ENCODE data around the gene ANKLE2. TPM values are rescaled to one million over a fixed set of nuclear protein-coding genes. Genes with fewer than 3 reads are reported as not detected.

Gene ANKLE2
- total and polyA plus RNA-seq, 10 of the 15 experiments (the other 5 are each of a cell fraction or from before 2014, with no cell fraction given) = 4.3 to 89.4 (median 53.0) TPM

DNA sequence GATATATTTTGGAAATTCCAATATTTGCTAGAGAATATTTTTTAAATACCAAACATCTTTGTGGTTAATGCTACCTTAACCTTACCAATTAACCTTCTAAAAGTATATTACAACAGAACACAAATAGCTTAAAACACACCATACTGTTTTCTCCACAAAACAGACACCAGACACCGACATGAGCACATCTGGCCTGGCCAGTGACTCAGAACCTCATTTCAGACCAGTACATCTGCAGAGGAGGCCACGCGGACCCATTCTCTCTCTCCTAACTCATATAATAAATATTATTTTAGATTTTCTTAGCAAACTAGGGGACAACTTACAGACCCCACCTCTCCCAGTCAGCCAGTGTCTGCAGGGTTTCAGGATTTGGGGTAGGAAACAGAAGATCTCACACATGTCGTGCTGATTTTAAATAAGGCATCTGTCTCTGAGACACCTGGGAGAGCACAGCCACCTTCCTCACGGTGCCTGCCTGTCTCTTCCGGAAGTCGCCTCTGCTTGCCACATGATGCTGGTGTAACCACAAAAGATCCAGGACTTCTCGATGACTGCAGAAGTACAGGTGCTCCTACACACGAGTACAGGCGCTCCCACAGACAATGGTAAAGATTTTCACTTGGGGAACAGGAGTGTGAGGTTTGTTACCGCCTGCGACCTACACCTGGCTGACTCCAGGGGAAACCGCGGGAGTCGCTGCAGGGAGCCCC is 9.7 kb upstream of the ANKLE2 start (continued):
- TF ChIP-seq ZNF622 (IDR thresholded peaks at IDR 0.05) (no peak), CREM (IDR thresholded peaks at IDR 0.05; ENCODE audit: low read depth) (peak; percentile 48; the same call in 1 of the 2 replicates), LARP7 (IDR thresholded peaks at IDR 0.05) (no peak), EZH2 (IDR thresholded peaks at IDR 0.05; ENCODE audit: borderline replicate concordance, control insufficient read depth, low read depth, low read length) (no peak), TAF1 (IDR thresholded peaks at IDR 0.05; ENCODE audit: borderline replicate concordance, low read depth, low read length) (no peak), CHD4 (IDR thresholded peaks at IDR 0.05) (no peak), GATAD2B (conservative IDR thresholded peaks at IDR 0.05; ENCODE audit: low read depth) (peak; percentile 36; the same call in 1 of the 2 replicates), RAD51 (IDR thresholded peaks at IDR 0.05) (peak; percentile 61; the same call in 1 of the 2 replicates), BCL11A (IDR thresholded peaks at IDR 0.05; ENCODE audit: low read depth, low read length) (peak; percentile 38; the same call in 1 of the 2 replicates), NR2C1 (IDR thresholded peaks at IDR 0.05) (no peak), BMI1 (IDR thresholded peaks at IDR 0.05; ENCODE audit: borderline replicate concordance) (no peak), RUNX3 (IDR thresholded peaks at IDR 0.05; ENCODE audit: low read length) (peak; percentile 95), BHLHE40 (IDR thresholded peaks at IDR 0.05; ENCODE audit: borderline replicate concordance in 1 of 2, low read depth in 2 of 2, low read length in 1 of 2) (peak in 1 of 2 experiments; percentile 24; a peak in 1 of 4 replicates), TCF12 (IDR thresholded peaks at IDR 0.05; ENCODE audit: low read depth, low read length) (peak; percentile 71), MTA3 (IDR thresholded peaks at IDR 0.05; ENCODE audit: borderline replicate concordance, low read length) (peak; percentile 40; the same call in 1 of the 2 replicates), POLR2AphosphoS5 (IDR thresholded peaks at IDR 0.05; ENCODE audit: low read length) (peak; percentile 67; the same call in 1 of the 2 replicates)
- TF ChIP-seq, protein P1, sequence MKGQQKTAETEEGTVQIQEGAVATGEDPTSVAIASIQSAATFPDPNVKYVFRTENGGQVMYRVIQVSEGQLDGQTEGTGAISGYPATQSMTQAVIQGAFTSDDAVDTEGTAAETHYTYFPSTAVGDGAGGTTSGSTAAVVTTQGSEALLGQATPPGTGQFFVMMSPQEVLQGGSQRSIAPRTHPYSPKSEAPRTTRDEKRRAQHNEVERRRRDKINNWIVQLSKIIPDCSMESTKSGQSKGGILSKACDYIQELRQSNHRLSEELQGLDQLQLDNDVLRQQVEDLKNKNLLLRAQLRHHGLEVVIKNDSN (IDR thresholded peaks at IDR 0.05; ENCODE audit: borderline replicate concordance, extremely low read length, insufficient read depth, low read depth, low read length) = peak; percentile 34
- TF ChIP-seq, protein P2, sequence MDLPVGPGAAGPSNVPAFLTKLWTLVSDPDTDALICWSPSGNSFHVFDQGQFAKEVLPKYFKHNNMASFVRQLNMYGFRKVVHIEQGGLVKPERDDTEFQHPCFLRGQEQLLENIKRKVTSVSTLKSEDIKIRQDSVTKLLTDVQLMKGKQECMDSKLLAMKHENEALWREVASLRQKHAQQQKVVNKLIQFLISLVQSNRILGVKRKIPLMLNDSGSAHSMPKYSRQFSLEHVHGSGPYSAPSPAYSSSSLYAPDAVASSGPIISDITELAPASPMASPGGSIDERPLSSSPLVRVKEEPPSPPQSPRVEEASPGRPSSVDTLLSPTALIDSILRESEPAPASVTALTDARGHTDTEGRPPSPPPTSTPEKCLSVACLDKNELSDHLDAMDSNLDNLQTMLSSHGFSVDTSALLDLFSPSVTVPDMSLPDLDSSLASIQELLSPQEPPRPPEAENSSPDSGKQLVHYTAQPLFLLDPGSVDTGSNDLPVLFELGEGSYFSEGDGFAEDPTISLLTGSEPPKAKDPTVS (IDR thresholded peaks at IDR 0.05; ENCODE audit: low read depth, low read length) = no peak
- TF ChIP-seq, protein P3, sequence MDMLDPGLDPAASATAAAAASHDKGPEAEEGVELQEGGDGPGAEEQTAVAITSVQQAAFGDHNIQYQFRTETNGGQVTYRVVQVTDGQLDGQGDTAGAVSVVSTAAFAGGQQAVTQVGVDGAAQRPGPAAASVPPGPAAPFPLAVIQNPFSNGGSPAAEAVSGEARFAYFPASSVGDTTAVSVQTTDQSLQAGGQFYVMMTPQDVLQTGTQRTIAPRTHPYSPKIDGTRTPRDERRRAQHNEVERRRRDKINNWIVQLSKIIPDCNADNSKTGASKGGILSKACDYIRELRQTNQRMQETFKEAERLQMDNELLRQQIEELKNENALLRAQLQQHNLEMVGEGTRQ (IDR thresholded peaks at IDR 0.05; ENCODE audit: borderline replicate concordance, low read depth, low read length) = no peak; the same call in 1 of the 2 replicates
- TF ChIP-seq, protein P4, sequence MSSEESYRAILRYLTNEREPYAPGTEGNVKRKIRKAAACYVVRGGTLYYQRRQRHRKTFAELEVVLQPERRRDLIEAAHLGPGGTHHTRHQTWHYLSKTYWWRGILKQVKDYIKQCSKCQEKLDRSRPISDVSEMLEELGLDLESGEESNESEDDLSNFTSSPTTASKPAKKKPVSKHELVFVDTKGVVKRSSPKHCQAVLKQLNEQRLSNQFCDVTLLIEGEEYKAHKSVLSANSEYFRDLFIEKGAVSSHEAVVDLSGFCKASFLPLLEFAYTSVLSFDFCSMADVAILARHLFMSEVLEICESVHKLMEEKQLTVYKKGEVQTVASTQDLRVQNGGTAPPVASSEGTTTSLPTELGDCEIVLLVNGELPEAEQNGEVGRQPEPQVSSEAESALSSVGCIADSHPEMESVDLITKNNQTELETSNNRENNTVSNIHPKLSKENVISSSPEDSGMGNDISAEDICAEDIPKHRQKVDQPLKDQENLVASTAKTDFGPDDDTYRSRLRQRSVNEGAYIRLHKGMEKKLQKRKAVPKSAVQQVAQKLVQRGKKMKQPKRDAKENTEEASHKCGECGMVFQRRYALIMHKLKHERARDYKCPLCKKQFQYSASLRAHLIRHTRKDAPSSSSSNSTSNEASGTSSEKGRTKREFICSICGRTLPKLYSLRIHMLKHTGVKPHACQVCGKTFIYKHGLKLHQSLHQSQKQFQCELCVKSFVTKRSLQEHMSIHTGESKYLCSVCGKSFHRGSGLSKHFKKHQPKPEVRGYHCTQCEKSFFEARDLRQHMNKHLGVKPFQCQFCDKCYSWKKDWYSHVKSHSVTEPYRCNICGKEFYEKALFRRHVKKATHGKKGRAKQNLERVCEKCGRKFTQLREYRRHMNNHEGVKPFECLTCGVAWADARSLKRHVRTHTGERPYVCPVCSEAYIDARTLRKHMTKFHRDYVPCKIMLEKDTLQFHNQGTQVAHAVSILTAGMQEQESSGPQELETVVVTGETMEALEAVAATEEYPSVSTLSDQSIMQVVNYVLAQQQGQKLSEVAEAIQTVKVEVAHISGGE (CRISPR knock-in tag; IDR thresholded peaks at IDR 0.05) = no peak
- TF ChIP-seq, protein P5, sequence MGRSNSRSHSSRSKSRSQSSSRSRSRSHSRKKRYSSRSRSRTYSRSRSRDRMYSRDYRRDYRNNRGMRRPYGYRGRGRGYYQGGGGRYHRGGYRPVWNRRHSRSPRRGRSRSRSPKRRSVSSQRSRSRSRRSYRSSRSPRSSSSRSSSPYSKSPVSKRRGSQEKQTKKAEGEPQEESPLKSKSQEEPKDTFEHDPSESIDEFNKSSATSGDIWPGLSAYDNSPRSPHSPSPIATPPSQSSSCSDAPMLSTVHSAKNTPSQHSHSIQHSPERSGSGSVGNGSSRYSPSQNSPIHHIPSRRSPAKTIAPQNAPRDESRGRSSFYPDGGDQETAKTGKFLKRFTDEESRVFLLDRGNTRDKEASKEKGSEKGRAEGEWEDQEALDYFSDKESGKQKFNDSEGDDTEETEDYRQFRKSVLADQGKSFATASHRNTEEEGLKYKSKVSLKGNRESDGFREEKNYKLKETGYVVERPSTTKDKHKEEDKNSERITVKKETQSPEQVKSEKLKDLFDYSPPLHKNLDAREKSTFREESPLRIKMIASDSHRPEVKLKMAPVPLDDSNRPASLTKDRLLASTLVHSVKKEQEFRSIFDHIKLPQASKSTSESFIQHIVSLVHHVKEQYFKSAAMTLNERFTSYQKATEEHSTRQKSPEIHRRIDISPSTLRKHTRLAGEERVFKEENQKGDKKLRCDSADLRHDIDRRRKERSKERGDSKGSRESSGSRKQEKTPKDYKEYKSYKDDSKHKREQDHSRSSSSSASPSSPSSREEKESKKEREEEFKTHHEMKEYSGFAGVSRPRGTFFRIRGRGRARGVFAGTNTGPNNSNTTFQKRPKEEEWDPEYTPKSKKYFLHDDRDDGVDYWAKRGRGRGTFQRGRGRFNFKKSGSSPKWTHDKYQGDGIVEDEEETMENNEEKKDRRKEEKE (IDR thresholded peaks at IDR 0.05) = no peak
